AG08396 (cell line): ENCODE results near the gene COG8.
A peak's percentile ranks its signal among the peaks of the same experiment; 100 is the strongest.

Source experiments
- DNase-seq: peaks from one replicate; pipeline ENCODE4 v3.0.0; 2012; ENCODE audit warnings: low spot score, mixed read lengths

COG8 gene

DNA sequence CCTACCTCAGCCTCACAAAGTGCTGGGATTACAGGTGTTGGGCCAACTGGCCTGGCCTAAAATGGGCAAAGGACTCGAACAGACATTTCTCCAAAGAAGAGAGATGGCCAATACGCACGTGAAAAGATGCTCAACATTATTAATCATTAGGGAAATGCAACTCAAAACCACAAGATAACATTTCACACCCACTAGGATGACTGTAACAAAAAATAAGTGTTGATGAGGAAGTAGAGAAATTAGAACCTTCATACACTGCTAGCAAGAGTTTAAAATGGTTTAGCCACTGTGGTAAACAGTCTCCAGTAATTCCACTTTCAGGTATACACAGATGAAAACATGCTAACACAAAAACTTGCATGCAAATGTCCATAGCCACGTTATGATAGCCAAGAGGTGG, 6.6 kb upstream of the COG8 start:
- DNase-seq, result no peak

- DNase-seq, result no peak
These were observed 4.8 kb upstream of the COG8 start for GRCh38 chr16:69344171-69344570.

DNA sequence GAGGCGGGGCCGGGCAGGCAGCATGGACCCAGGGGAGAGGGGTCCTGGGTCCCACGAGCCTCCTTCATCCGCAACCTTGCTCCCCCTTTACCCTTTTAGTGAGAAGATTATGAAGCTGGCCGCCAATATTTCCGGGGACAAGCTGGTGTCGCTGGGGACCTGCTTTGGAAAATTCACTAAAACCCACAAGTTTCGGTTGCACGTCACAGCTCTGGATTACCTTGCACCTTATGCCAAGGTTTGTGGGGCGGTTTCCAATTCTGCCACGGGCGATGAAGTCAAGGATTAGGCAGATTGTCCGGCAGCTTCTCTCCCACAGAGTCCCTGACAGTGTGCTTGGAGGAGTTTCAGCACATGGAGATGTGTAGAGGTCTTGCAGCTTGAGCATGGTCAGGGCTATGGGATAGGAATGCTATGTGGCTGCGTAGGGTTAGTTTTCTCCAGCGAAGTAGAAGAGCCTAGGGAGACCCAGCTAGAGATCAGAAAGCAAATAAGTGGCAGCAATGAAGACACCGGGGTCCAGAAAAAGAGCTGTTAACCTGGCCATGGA, 806 bp upstream of the COG8 start:
- DNase-seq, result peak; percentile 45

DNA sequence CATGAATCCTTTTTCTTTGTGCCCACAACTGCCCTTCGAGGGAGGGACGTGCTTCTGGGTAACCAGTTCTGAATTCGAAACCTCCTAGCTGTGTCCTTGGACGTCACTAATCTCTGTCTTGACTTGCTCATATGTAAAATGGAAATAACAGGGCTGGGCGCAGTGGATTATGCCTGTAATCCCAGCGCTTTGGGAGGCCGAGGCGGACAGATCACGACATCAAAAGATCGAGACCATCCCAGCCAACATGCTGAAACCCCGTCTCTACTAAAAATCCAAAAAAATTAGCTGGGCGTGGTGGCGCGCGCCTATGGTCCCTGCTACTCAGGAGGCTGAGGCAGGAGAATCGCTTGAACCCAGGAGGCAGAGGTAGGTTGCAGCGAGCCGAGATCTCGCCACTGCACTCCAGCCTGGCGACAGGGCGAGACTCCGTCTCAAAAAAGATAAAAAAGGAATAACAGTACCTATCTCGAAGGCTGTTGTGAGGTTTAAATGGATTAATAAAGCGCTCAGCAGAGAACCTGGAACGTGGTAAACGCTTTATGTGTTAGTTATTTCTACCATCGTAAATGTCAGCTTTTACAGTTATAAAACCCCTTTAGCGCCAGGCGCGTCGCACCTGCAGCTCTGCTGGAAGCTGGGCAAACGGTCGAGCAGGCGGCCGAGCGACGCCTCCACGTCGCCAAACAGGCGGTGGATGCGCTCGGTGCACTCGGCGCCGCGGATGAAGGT, 641 bp downstream of the COG8 start:
- no peak for DNase-seq

DNA sequence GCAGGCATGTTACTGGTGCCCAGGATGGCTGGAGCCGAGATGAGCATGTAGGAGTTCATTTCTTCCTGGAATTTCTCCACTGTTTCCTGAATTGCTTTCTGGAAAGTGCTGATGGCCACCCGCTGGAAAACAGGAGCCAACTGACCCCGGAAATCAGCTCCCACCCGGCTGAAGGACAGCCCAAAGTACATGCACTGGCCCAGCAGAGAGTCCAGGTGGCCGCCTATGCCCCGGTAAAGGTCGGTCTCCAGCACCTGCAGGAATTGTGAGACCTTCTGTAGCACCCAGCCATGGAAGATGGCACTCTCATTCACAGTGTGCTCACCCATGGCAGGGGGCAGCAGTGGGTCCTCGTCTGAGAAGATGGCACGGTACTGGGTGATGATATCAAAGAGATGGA, 4.7 kb downstream of the COG8 start:
- no peak for DNase-seq

DNA sequence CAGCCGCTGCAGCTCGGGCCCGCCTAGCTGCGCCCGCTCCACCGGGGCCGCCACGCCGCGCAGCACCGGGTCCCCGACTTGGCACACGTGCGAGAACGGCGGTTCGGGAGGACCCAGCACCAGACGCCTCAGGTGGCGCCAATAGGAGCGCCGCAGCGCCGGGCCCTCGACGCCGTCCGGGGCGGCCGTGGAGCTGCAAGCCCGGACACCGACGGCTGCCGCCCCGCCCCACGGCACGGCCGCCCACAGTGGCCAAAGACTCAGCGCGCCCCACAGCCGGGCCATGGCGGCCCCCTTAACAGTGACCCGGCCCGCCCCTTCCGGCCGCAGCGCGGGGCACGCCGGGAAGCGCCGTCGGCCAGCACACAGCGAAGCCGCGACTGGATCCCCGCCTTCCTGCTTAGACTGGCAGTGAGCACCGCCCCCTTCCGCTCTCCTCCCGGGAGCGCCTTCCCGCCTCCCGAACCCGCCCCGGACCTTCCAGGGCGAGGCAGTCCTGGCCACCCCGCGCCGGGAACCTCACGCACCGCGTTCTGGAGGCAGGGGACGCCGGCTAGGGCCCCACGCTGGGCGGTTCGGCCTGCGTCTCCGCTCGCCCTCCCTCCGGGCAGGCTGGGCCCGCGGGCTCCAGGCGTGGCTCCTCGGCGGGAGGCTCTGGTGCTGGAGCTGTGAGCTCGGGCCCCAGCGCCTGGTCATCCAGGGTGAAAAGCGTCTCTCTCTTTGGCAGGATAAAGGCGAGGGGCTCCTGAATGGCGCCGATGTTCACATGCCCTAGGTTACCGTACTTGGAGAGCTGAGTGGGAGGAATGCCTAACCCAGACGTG, 8.9 kb downstream of the COG8 start, which contains the start of gene PDF:
TSS of gene PDF (minus strand) at position 303 of the 824 bp plus-strand sequence. CDS start at position 285, 18 bp downstream.
- DNase-seq, result peak; percentile 96

DNA sequence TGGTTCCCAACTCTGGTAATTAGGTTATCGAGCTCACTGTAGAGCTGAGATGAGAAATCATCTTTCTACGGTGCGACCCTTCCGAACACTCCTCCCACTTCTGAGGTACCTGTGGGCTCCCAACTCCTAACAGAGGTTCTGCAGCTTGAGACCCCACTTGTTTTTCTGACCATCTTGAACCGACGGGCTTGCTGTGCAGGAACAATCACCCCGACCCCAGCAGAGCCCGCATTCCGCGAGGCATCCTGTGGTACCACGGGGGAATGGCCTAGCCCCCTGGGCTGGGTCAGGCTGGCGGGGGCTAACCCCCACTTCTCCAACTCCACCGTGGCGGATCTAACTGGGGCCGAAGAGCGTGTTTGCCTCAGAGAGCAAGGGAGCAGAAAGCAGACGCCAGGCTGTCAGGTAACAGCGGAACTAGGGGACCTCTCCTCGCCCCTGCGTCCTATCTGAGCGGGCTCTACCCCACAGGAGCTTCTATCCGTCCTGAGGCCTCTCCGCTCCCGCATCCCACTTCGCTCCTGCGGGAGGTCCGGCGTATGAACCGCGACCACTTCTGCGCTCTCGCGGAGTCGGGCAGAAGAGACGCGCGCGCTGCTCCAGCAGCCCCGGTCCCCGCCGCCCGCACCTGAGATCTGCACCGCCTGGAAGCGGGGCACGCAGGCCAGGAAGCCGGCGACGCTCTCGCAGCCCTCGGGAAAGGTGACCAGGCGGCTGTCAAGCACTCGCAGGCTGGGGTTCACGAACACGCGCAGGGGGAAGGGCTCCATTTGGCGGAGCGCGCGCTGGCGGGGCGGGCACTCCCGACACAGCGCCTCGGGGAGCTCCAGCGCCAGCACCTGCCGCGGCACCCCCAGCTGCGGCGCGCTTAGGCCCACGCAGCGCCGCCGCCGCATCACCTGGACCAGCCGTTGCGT, 9.7 kb downstream of the COG8 start:
- peak; percentile 47 for DNase-seq

DNA sequence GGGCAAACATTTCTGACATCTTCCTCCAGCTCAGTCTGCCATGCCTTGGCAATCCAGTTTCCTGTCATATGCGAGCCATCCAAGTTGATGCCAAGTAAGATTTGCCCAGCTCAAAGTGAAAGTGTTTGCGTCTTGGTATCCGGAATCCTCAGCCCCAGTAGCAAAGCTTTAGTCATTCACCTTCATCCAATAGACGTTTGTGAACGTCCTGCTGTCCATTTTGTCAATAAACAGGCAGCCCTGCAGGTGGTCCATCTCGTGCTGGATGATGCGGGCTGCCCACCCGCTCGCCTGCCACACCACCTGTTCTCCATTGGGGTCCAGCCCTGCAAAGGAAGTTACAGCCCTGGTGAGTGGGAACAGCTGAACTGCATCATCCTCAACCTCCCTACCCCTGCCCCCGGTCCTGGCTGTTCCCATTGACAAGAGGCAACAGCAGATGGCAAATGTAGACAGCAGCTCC, 10.5 kb downstream of the COG8 start:
- DNase-seq, result peak; percentile 74

GRCh38 chr16:69327585-69328310, 11.6 kb downstream of the COG8 start:
- DNase-seq, result no peak

DNA sequence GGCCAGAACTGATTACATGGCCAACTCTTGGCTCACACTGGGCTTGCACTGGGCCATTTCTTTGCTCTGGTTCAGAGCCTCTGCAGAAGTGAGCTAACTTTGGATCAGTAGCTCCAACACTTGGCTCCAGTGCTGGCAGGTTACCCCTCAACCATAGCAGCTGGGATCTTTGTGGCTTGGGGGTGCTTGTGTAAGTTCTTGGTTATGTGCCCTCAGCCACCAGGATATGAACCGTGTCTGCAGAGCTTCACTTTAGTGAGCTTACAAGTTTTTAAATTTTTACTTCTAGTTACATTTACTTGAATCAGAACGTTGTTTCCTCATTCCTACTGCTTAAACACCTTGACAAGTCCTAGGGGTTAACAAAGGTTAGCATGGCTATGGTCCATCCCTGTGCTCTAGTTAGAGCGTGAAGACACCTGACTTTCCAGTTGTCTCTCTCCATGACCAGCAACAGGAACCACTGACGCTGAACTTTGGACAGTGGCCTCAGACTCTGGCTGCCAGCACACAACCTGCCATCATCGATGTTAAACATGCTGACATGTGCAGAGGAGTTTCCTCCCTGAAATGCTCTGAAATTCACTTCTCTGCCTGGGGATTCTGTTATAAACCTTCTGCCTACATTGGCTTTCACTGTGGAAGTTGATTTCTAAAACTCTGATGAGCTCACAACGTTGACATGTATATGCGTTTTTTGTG, 13.0 kb downstream of the COG8 start:
- DNase-seq, result no peak

GRCh38 chr16:69325784-69326171, 13.6 kb downstream of the COG8 start:
- DNase-seq, result no peak

GRCh38 chr16:69324585-69325253, 14.6 kb downstream of the COG8 start:
- DNase-seq, result no peak

- no peak for DNase-seq
These were observed 15.3 kb downstream of the COG8 start for GRCh38 chr16:69324013-69324531.

DNA sequence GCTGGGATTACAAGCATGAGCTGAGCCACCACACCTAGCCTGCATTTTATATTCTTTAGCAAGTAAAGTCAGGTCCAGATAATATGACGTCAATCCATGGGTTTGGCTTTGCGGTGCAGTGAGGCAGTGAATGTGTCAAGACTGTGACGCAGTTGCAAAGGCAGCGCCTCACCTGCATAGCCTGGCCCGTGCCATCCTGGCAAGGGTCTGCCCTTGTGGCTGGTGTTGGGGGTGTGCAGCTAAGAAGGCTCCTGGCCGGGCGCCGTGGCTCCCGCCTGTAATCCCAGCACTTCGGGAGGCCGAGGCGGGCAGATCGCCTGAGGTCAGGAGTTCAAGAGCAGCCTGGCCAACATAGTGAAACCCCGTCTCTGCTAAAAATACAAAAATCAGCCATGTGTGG, 15.9 kb downstream of the COG8 start:
- DNase-seq, result no peak

DNA sequence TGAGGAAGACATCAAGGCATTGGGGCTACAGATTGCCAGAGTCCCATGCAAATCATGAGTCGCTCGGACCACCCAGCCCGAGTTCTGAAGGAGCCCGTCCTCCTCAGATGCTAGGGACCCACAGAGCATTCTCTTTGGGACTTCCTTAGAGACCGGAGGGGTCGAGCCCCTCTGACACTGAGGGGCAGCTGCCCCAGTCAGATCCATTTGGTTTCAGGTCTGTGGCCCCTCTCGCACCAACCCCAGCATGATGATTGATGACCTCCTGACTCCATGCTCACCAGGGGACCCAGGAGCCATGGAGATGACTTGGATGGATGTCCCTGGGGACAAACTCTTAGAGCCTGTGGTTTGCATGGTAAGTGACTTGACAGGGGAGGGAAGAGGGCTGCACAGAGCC, 17.0 kb downstream of the COG8 start:
- no peak for DNase-seq

- DNase-seq, result no peak
These were observed 18.3 kb downstream of the COG8 start for GRCh38 chr16:69321080-69321479.

- DNase-seq, result no peak
These were observed 18.7 kb downstream of the COG8 start for GRCh38 chr16:69320740-69321073.

- no peak for DNase-seq
These were observed 19.3 kb downstream of the COG8 start for GRCh38 chr16:69319826-69320739.

DNA sequence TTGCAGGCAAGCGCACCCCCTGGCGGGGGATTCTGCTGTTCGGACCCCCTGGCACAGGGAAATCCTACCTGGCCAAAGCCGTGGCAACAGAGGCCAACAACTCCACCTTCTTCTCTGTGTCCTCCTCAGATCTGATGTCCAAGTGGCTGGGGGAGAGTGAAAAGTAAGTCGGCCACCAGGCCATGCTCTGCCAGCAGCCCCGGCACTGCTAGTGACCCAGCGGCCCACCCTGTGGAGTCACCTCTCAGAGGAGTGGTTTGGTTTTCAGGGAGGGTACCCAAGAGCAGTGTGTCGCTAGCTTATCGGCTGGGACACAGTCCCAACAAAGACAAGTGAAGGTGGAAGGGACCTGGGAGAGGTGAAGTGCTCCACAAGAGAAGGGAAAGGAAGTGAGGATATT, 20.0 kb downstream of the COG8 start:
- DNase-seq, result no peak
